A549 (cell line): ENCODE data around the gene YBEY. TPM values are rescaled to one million over a fixed set of nuclear protein-coding genes. Genes with fewer than 3 reads are reported as not detected.

ENCODE experiments used
- ATAC-seq, 2 experiments: fragments of 200-7000 bp in 1 of 2; fragments of >200 bp in 1 of 2; cut with Nextera tagmentation in 1 of 2; cut with Tn5 transposase in 1 of 2; 3 replicates each; pipeline versions ENCODE4 v1.8.0 to v1.9.1; 2018 to 2020; ENCODE audit warnings: mild to moderate bottlenecking in 1 of 2, moderate library complexity in 1 of 2
- CTCF ChIA-PET: fragments of 300-600 bp; sonication (Branson Sonifier 250); formaldehyde crosslinking; extraction: SDS; loops from one replicate; lab custom pipeline; 2021; ENCODE audit warnings: antibody characterized with exemption, inconsistent platforms; lab: Yijun Ruan, JAX
- POLR2A ChIA-PET: fragments of 350-600 bp; formaldehyde crosslinking; extraction: SDS; loops from one replicate; lab custom pipeline; 2021; ENCODE audit warnings: antibody characterized with exemption, inconsistent platforms; lab: Yijun Ruan, JAX
- DNase-seq, 2 experiments: peaks; one replicate each; pipeline versions ENCODE4 v3.0.0 to v3.0.0-alpha.2; 2011 to 2016; ENCODE audit warnings: low read depth in 1 of 2, low spot score in 1 of 2
- FAIRE-seq: peaks from 2 replicates; lab custom pipeline; 2011; peaks lifted over from hg19 to GRCh38; lab: Jason Lieb, UNC
- H3K27ac ChIP-seq, 2 experiments: fragments of >200 bp; sonication (Bioruptor Twin); formaldehyde crosslinking; 3 replicates each; pipeline ENCODE4 v1.5.1; 2016 to 2017
- H3K4me1 ChIP-seq: fragments of >200 bp; sonication (Bioruptor Twin); formaldehyde crosslinking; 3 replicates; pipeline ENCODE4 v1.6.1; 2016
- H3K4me2 ChIP-seq: fragments of >200 bp; sonication (Bioruptor Twin); formaldehyde crosslinking; 3 replicates; pipeline ENCODE4 v1.6.1; 2016
- H3K4me3 ChIP-seq: fragments of >200 bp; sonication (Bioruptor Twin); formaldehyde crosslinking; 3 replicates; pipeline ENCODE4 v1.5.1; 2016
- H3K9me3 ChIP-seq: fragments of >200 bp; sonication (Bioruptor Twin); formaldehyde crosslinking; 3 replicates; pipeline ENCODE4 v1.6.1; 2016
- BHLHE40 ChIP-seq: IDR thresholded peaks from 2 replicates; pipeline ENCODE4 v1.6.1; 2012; ENCODE audit warnings: low read depth, low read length, inconsistent platforms
- CBX8 ChIP-seq: fragments of 200-600 bp; sonication (generic); IDR thresholded peaks from 2 replicates; pipeline ENCODE4 v1.6.1; 2016
- EHF ChIP-seq: fragments of 250-450 bp; sonication (Bioruptor Pico); IDR thresholded peaks from 2 replicates; pipeline ENCODE4 v1.5.0; 2020; ENCODE audit warnings: mild to moderate bottlenecking
- FOSB ChIP-seq: fragments of 250-450 bp; sonication (Bioruptor Pico); IDR thresholded peaks from 2 replicates; pipeline ENCODE4 v1.5.0; 2020; ENCODE audit warnings: mild to moderate bottlenecking, moderate library complexity
- GATA3 ChIP-seq: IDR thresholded peaks from 2 replicates; pipeline ENCODE4 v1.6.1; 2012; ENCODE audit warnings: borderline replicate concordance
- HOXA7 ChIP-seq: fragments of 250-450 bp; sonication (Bioruptor Pico); IDR thresholded peaks from 2 replicates; pipeline ENCODE4 v1.5.0; 2020; ENCODE audit warnings: mild to moderate bottlenecking, moderate library complexity
- HOXB13 ChIP-seq: fragments of 250-450 bp; sonication (Bioruptor Pico); IDR thresholded peaks from 2 replicates; pipeline ENCODE4 v1.5.0; 2020; ENCODE audit warnings: low read depth, mild to moderate bottlenecking, moderate library complexity
- JUNB ChIP-seq: fragments of >200 bp; sonication (Bioruptor Twin); formaldehyde crosslinking; IDR thresholded peaks from 2 replicates; pipeline ENCODE4 v1.6.1; 2016
- KDM5A ChIP-seq: fragments of 200-600 bp; sonication (generic); IDR thresholded peaks from 2 replicates; pipeline ENCODE4 v1.6.1; 2016; ENCODE audit warnings: antibody characterized with exemption, mild to moderate bottlenecking
- MYC ChIP-seq: IDR thresholded peaks from 2 replicates; pipeline ENCODE4 v1.6.1; 2012; ENCODE audit warnings: mild to moderate bottlenecking, inconsistent platforms, low read length, improper control_type of control experiment, borderline replicate concordance
- PBX3 ChIP-seq: IDR thresholded peaks from 2 replicates; pipeline ENCODE4 v1.6.1; 2012
- POLR2A ChIP-seq: IDR thresholded peaks from 2 replicates; pipeline ENCODE4 v1.6.1; 2012; ENCODE audit warnings: mild to moderate bottlenecking, low read length
- RAD21 ChIP-seq, 2 experiments: fragments of >200 bp in 1 of 2; sonication (Bioruptor Twin) in 1 of 2; formaldehyde crosslinking in 1 of 2; IDR thresholded peaks in 1 of 2; conservative IDR thresholded peaks in 1 of 2; 2 replicates in 1 of 2; 3 replicates in 1 of 2; pipeline ENCODE4 v1.6.1; 2012 to 2018; ENCODE audit warnings: inconsistent platforms in 1 of 2
- RARB ChIP-seq: fragments of 250-450 bp; sonication (Bioruptor Pico); IDR thresholded peaks from 2 replicates; pipeline ENCODE4 v1.8.0; 2021; ENCODE audit warnings: mild to moderate bottlenecking, moderate library complexity
- REST ChIP-seq: fragments of 200-600 bp; sonication (generic); IDR thresholded peaks from 2 replicates; pipeline ENCODE4 v1.6.1; 2016; ENCODE audit warnings: antibody characterized with exemption, mild to moderate bottlenecking, moderate library complexity
- SREBF2 ChIP-seq: fragments of 450-650 bp; IDR thresholded peaks from 2 replicates; pipeline ENCODE4 v1.6.1; 2014; ENCODE audit warnings: mild to moderate bottlenecking, moderate library complexity
- ZC3H11A ChIP-seq: fragments of 450-650 bp; IDR thresholded peaks from 2 replicates; pipeline ENCODE4 v1.6.1; 2014; ENCODE audit warnings: antibody characterized with exemption, mild to moderate bottlenecking
- ZSCAN20 ChIP-seq: fragments of 250-450 bp; sonication (Bioruptor Pico); IDR thresholded peaks from 2 replicates; pipeline ENCODE4 v1.8.0; 2022; ENCODE audit warnings: mild to moderate bottlenecking, moderate library complexity
- WGBS: methylation state at CpG from one replicate; pipeline ENCODE4 v1.1.6; 2017; ENCODE audit errors: missing lambda C conversion rate; 5-methylcytosine and 5-hydroxymethylcytosine counted together
- polyA plus RNA-seq, 4 experiments: library from polyadenylated mRNA; depleted of rRNA in 3 of 4; stranded (reverse); fragments of >200 nt; fragmentation: RNase III in 1 of 4; extraction: RNeasy Plus Mini Kit Qiagen cat#74134 plus additional on column Dnase treatment in 1 of 4; gene quantifications; 2 replicates in 3 of 4; 3 replicates in 1 of 4; pipeline ENCODE4 v1.2.3, GENCODE V29; 2011 to 2017
- TF ChIP-seq, protein P1 (sequence below): fragments of 150-350 bp; IDR thresholded peaks from 2 replicates; pipeline ENCODE4 v1.6.1; 2014; ENCODE audit warnings: low read depth, mild to moderate bottlenecking, low read length
- TF ChIP-seq, protein P2 (sequence below): fragments of 450-650 bp; IDR thresholded peaks from 2 replicates; pipeline ENCODE4 v1.6.1; 2014; ENCODE audit warnings: antibody characterized with exemption

YBEY gene
- polyA plus RNA-seq, 2 of the 4 experiments (the other 2 are of a cell fraction), result 31.8 to 45.4 TPM

DNA sequence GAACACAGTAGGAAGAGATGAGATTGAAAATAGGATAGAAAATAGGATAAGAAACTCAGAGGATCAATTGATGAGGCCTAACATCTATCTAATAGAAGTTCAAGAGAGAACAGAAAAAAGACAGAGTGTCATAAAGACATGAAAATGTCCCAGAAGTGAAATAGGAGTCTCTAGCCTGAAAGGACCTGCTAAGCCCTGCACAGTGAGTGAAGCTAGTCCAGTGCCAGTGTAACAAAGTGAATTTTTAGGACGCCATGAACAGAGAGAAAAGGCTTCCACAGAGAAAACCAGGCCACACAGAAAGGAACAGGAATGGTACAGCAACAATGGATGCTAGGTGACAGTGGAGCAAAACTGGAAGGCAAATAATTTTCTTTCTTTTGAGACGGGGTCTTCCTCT, 37.3 kb upstream of the YBEY start:
- Histone ChIP-seq H3K4me1 (no peaks in the 10 kb centered on the region), H3K4me2 (no peak overlapping the region), H3K27ac (no peak overlapping the region), H3K9me3 (no peaks in the 10 kb centered on the region), H3K4me3 (no peak overlapping the region)
- ATAC-seq (no peak), DNase-seq (no peak), FAIRE-seq (no peak)
- WGBS, result 83% methylated on average over 2 of the region's 2 CpGs
- TF ChIP-seq BHLHE40 (no peak), RARB (CRISPR knock-in tag) (no peak), FOSB (no peak)
- TF ChIP-seq, protein P1, sequence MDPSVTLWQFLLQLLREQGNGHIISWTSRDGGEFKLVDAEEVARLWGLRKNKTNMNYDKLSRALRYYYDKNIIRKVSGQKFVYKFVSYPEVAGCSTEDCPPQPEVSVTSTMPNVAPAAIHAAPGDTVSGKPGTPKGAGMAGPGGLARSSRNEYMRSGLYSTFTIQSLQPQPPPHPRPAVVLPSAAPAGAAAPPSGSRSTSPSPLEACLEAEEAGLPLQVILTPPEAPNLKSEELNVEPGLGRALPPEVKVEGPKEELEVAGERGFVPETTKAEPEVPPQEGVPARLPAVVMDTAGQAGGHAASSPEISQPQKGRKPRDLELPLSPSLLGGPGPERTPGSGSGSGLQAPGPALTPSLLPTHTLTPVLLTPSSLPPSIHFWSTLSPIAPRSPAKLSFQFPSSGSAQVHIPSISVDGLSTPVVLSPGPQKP, result no peak
- POLR2A ChIA-PET, result no interaction called here
- CTCF ChIA-PET, result interaction anchor here (0.9 to 1.6 kb wide), 3 partner anchors 12 to 19 kb away, joined by 4 read pairs; no protein-coding TSS in a partner anchor

GRCh38 chr21:46250146-46250725, 35.9 kb upstream of the YBEY start:
- Histone ChIP-seq H3K27ac (no peak overlapping the region), H3K4me3 (no peak overlapping the region), H3K4me1 (no peaks in the 10 kb centered on the region), H3K9me3 (no peaks in the 10 kb centered on the region), H3K4me2 (no peak overlapping the region)
- no peak for FAIRE-seq
- 91% methylated on average over 6 of the region's 6 CpGs for WGBS
- ChIA-PET POLR2A (no interaction called here), CTCF (interaction anchor here (1.2 to 1.6 kb wide), 2 partner anchors 10 to 14 kb away, joined by 4 read pairs; no protein-coding TSS in a partner anchor)
- ATAC-seq, result no peak
- no peak for TF ChIP-seq HOXA7 (CRISPR knock-in tag)
- no peak for TF ChIP-seq PBX3
- no peak for TF ChIP-seq RAD21 (conservative IDR thresholded peaks at IDR 0.05 in 1 of 2, IDR thresholded peaks at IDR 0.05 in 1 of 2)
- TF ChIP-seq REST, result no peak
- DNase-seq, result no peak

DNA sequence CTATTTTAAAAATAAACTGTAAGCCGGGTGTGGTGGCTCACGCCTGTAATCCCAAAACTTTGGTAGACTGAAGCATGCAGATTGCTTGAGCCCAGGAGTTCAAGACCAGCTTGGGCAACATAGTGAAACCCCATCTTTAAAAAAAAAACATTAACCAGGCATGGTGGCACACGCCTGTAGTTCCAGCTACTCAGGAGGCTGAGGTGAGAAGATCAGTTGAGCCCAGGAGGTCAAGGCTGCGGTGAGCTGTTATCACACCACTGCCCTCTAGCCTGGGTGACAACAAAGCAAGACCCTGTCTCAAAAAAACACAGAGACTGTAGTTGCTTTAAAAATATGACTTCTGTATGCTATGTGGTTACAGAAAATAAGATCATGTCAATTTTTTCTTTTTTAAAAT, 33.3 kb upstream of the YBEY start:
- Histone ChIP-seq H3K9me3 (no peaks in the 10 kb centered on the region), H3K4me3 (no peak overlapping the region), H3K27ac (no peak overlapping the region), H3K4me1 (no peaks in the 10 kb centered on the region), H3K4me2 (no peak overlapping the region)
- DNase-seq (no peak), ATAC-seq (no peak), FAIRE-seq (no peak)
- no peak for TF ChIP-seq ZC3H11A
- 90% methylated on average over 4 of the region's 4 CpGs for WGBS
- CTCF ChIA-PET, result interaction anchor here (0.9 kb wide), 2 partner anchors 12 to 109 kb away, joined by 3 read pairs; no protein-coding TSS in a partner anchor
- POLR2A ChIA-PET, result no interaction called here

DNA sequence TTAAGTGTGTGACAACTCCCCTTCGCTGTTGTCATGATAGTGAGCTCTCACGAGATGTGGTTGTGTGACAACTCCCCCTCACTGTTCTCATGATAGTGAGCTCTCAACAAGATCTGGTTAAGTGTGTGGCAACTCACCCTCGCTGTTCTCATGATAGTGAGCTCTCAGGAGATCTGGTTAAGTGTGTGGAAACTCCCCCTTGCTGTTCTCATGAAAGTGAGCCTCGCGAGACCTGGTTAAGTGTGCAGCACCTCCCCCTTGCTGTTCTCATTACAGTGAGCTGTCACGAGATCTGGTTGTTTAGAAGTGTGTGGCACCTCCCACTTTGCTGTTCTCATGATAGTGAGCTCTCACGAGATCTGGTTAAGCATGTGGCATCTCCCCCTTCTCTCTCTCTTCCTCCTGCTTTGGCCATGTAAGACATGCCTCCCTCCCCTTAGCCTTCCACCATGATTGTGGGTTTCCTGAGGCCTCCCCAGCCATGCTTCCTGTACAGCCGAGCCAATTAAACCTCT, 32.5 kb upstream of the YBEY start:
- ATAC-seq, result no peak
- CTCF ChIA-PET, result interaction anchor here (1.6 kb wide), 1 partner anchor 10 kb away, joined by 4 read pairs; no protein-coding TSS in a partner anchor
- 88% methylated on average over 8 of the region's 8 CpGs for WGBS
- Histone ChIP-seq H3K4me3 (no peak overlapping the region), H3K27ac (no peak overlapping the region), H3K4me1 (no peaks in the 10 kb centered on the region), H3K9me3 (no peaks in the 10 kb centered on the region), H3K4me2 (no peak overlapping the region)
- no peak for FAIRE-seq
- POLR2A ChIA-PET, result no interaction called here
- no peak for DNase-seq
- TF ChIP-seq EHF (CRISPR knock-in tag) (no peak), CBX8 (no peak), POLR2A (no peak), MYC (no peak), SREBF2 (no peak), JUNB (no peak), REST (no peak), ZSCAN20 (CRISPR knock-in tag) (no peak), GATA3 (no peak), RAD21 (conservative IDR thresholded peaks at IDR 0.05 in 1 of 2, IDR thresholded peaks at IDR 0.05 in 1 of 2) (no peak), HOXB13 (CRISPR knock-in tag) (no peak), KDM5A (no peak)
- TF ChIP-seq, protein P2, sequence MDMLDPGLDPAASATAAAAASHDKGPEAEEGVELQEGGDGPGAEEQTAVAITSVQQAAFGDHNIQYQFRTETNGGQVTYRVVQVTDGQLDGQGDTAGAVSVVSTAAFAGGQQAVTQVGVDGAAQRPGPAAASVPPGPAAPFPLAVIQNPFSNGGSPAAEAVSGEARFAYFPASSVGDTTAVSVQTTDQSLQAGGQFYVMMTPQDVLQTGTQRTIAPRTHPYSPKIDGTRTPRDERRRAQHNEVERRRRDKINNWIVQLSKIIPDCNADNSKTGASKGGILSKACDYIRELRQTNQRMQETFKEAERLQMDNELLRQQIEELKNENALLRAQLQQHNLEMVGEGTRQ, result no peak
